ENCODE measurements around the gene SMOC1. TPM values are rescaled to one million over a fixed set of nuclear protein-coding genes. Genes with fewer than 3 reads are reported as not detected.

The SMOC1 gene
- total and polyA plus RNA-seq, 7 donors: 0.27 to 1.3 (median 0.74) TPM; not detected in 3

GRCh38 chr14:69941768-69942742 lies 62.8 kb downstream of the SMOC1 start:
- intact Hi-C loops (cut with DNase I): no loop called here
- no peak overlapping the region for H3K4me3 ChIP-seq
- peaks cover 0 to 10% (median 5%) of the 10 kb centered on the region in 4 donors for H3K9me3 ChIP-seq
- H3K36me3 ChIP-seq: no peaks in the 10 kb centered on the region
- H3K27ac ChIP-seq: no peak overlapping the region
- peaks cover 0 to 17% (median 0%) of the 10 kb centered on the region in 3 donors for H3K27me3 ChIP-seq
- H3K4me1 ChIP-seq: no peaks in the 10 kb centered on the region
- 13 to 51% methylated on average over 4 of the region's 4 CpGs for WGBS, 2 donors
- no peak for TF ChIP-seq CTCF (IDR thresholded peaks at IDR 0.05)
- TF ChIP-seq POLR2A (IDR thresholded peaks at IDR 0.05): no peak
- no peak for TF ChIP-seq EP300 (IDR thresholded peaks at IDR 0.05)
- no peak for TF ChIP-seq POLR2AphosphoS5 (IDR thresholded peaks at IDR 0.05)
- no peak for DNase-seq

- H3K4me3 ChIP-seq: no peak overlapping the region
- TF ChIP-seq EP300 (IDR thresholded peaks at IDR 0.05) (no peak), CTCF (IDR thresholded peaks at IDR 0.05) (no peak), POLR2A (IDR thresholded peaks at IDR 0.05) (no peak), POLR2AphosphoS5 (IDR thresholded peaks at IDR 0.05) (no peak)
- peaks cover 0 to 17% (median 0%) of the 10 kb centered on the region in 3 donors for H3K27me3 ChIP-seq
- no peaks in the 10 kb centered on the region for H3K36me3 ChIP-seq
- intact Hi-C loops (cut with DNase I): no loop called here
- no peaks in the 10 kb centered on the region for H3K4me1 ChIP-seq
- WGBS, 2 donors: 37 to 55% methylated on average over 12 of the region's 12 CpGs
- H3K27ac ChIP-seq: no peak overlapping the region
- no peak for DNase-seq
- H3K9me3 ChIP-seq: peaks cover 0 to 10% (median 5%) of the 10 kb centered on the region in 4 donors
These were observed 64.0 kb downstream of the SMOC1 start for GRCh38 chr14:69943084-69943780.

GRCh38 chr14:69945347-69945746 lies 66.1 kb downstream of the SMOC1 start:
- no peak overlapping the region for H3K27ac ChIP-seq
- peaks cover 0 to 17% (median 0%) of the 10 kb centered on the region in 3 donors for H3K27me3 ChIP-seq
- no peaks in the 10 kb centered on the region for H3K4me1 ChIP-seq
- intact Hi-C loops (cut with DNase I): no loop called here
- H3K4me3 ChIP-seq: no peak overlapping the region
- H3K9me3 ChIP-seq: peaks cover 0 to 10% (median 5%) of the 10 kb centered on the region in 4 donors
- DNase-seq: no peak
- TF ChIP-seq EP300 (IDR thresholded peaks at IDR 0.05): no peak
- whole genome bisulfite sequencing, 2 donors: 19 to 59% methylated on average over 1 of the region's 1 CpG
- no peaks in the 10 kb centered on the region for H3K36me3 ChIP-seq

GRCh38 chr14:69945912-69946311 lies 66.7 kb downstream of the SMOC1 start:
- Histone ChIP-seq H3K9me3 (peaks cover 0 to 10% (median 5%) of the 10 kb centered on the region in 4 donors), H3K4me1 (no peaks in the 10 kb centered on the region), H3K27me3 (peaks cover 0 to 17% (median 0%) of the 10 kb centered on the region in 3 donors), H3K4me3 (no peak overlapping the region), H3K27ac (no peak overlapping the region), H3K36me3 (no peaks in the 10 kb centered on the region)
- TF ChIP-seq CTCF (IDR thresholded peaks at IDR 0.05) (no peak), POLR2A (IDR thresholded peaks at IDR 0.05) (no peak), POLR2AphosphoS5 (IDR thresholded peaks at IDR 0.05) (no peak), EP300 (IDR thresholded peaks at IDR 0.05) (no peak)
- DNase-seq: no peak
- intact Hi-C loops (cut with DNase I): no loop called here

GRCh38 chr14:69948351-69948750 lies 69.1 kb downstream of the SMOC1 start:
- Histone ChIP-seq H3K27me3 (peaks cover 0 to 7% (median 0%) of the 10 kb centered on the region in 3 donors), H3K27ac (no peak overlapping the region), H3K36me3 (no peaks in the 10 kb centered on the region), H3K4me3 (no peak overlapping the region), H3K9me3 (peaks cover 0 to 10% (median 5%) of the 10 kb centered on the region in 4 donors), H3K4me1 (no peaks in the 10 kb centered on the region)
- WGBS, 2 donors: 42 to 70% methylated on average over 3 of the region's 3 CpGs
- DNase-seq: no peak
- TF ChIP-seq CTCF (IDR thresholded peaks at IDR 0.05) (no peak), POLR2A (IDR thresholded peaks at IDR 0.05) (no peak), EP300 (IDR thresholded peaks at IDR 0.05) (no peak), POLR2AphosphoS5 (IDR thresholded peaks at IDR 0.05) (no peak)
- intact Hi-C loops (cut with DNase I): no loop called here

Data from sigmoid colon (tissue), 7 donors.